Right atrium auricular region (tissue), 2 donors: ENCODE measurements around the gene ACOXL. TPM values are rescaled to one million over a fixed set of nuclear protein-coding genes. Genes with fewer than 3 reads are reported as not detected.

Source experiments
- DNase-seq: peaks from one replicate; pipeline ENCODE4 v3.0.0-alpha.2; 2019; ENCODE audit warnings: low spot score
- H3K27ac ChIP-seq, 2 donors: fragments of 200-600 bp; sonication (generic); 1 replicate in 1 of 2; 2 replicates in 1 of 2; pipeline ENCODE4 v1.5.1; 2016 to 2019
- H3K27me3 ChIP-seq, 2 donors: fragments of 200-600 bp; sonication (generic); one replicate each; pipeline versions ENCODE4 v1.5.1 to v1.6.0; 2017 to 2019
- H3K36me3 ChIP-seq: fragments of 200-600 bp; sonication (generic); one replicate; pipeline ENCODE4 v1.5.1; 2016
- H3K4me1 ChIP-seq, 2 donors: fragments of 200-600 bp; sonication (generic); one replicate each; pipeline versions ENCODE4 v1.5.1 to v1.6.0; 2017 to 2019
- H3K4me3 ChIP-seq, 2 donors: fragments of 200-600 bp; sonication (generic); 1 replicate in 1 of 2; 2 replicates in 1 of 2; pipeline ENCODE4 v1.5.1; 2017 to 2019; ENCODE audit warnings: mild to moderate bottlenecking in 1 of 2, moderate library complexity in 1 of 2
- H3K9me3 ChIP-seq, 2 donors: fragments of 200-600 bp; sonication (generic); one replicate each; pipeline ENCODE4 v1.5.1; 2019
- total RNA-seq, 2 donors: library from RNA; depleted of rRNA; stranded (reverse); fragments of >200 nt; gene quantifications; one replicate each; pipeline ENCODE4 v1.1.0, GENCODE V29; 2016
- TF ChIP-seq, protein P1 (sequence below), 2 donors: fragments of 200-600 bp; sonication (generic); IDR thresholded peaks; one replicate each; pipeline ENCODE4 v1.5.1; 2019; ENCODE audit warnings: antibody characterized with exemption in 2 of 2

ACOXL gene
- total RNA-seq, 2 donors from 2014 or later, result 0.33 to 0.55 TPM

DNA sequence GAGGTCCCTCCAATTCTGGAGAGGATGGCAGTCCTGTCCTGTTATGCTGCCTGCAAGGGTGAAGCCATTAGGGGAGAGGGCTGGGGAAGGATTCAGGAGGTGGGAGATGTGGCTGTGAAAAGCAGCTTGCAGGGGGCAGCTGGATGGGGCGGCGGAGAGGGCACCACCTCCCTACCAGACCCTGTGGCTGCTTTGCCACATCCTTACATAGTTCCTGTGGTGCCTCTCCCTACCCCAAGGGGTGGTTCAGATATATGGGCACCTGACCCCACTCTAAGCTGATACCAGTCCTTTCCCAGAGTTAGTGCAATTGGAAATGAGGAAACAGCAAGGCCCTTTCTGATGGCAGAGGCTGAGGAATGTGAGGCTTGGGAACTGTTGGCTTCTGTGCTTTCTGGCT is 6.1 kb upstream of the ACOXL start:
- no peaks in the 10 kb centered on the region for H3K27me3 ChIP-seq
- DNase-seq, result no peak
- H3K36me3 ChIP-seq, result no peaks in the 10 kb centered on the region
- H3K4me3 ChIP-seq, result no peak overlapping the region
- no peaks in the 10 kb centered on the region for H3K4me1 ChIP-seq
- TF ChIP-seq, protein P1, sequence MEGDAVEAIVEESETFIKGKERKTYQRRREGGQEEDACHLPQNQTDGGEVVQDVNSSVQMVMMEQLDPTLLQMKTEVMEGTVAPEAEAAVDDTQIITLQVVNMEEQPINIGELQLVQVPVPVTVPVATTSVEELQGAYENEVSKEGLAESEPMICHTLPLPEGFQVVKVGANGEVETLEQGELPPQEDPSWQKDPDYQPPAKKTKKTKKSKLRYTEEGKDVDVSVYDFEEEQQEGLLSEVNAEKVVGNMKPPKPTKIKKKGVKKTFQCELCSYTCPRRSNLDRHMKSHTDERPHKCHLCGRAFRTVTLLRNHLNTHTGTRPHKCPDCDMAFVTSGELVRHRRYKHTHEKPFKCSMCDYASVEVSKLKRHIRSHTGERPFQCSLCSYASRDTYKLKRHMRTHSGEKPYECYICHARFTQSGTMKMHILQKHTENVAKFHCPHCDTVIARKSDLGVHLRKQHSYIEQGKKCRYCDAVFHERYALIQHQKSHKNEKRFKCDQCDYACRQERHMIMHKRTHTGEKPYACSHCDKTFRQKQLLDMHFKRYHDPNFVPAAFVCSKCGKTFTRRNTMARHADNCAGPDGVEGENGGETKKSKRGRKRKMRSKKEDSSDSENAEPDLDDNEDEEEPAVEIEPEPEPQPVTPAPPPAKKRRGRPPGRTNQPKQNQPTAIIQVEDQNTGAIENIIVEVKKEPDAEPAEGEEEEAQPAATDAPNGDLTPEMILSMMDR (IDR thresholded peaks at IDR 0.05), result no peak
- no peak overlapping the region for H3K27ac ChIP-seq
- no peaks in the 10 kb centered on the region for H3K9me3 ChIP-seq

- Histone ChIP-seq H3K4me3 (no peak overlapping the region), H3K9me3 (no peaks in the 10 kb centered on the region), H3K36me3 (no peaks in the 10 kb centered on the region), H3K27ac (no peak overlapping the region), H3K4me1 (peaks cover 0 to 10% of the 10 kb centered on the region in 2 donors), H3K27me3 (peaks cover 2 to 10% of the 10 kb centered on the region in 2 donors)
- DNase-seq, result no peak
- TF ChIP-seq, protein P1 (IDR thresholded peaks at IDR 0.05), result no peak
Observed at GRCh38 chr2:110727923-110728322, 4.5 kb upstream of the ACOXL start.

GRCh38 chr2:110729106-110729505 is 3.3 kb upstream of the ACOXL start:
- Histone ChIP-seq H3K9me3 (no peaks in the 10 kb centered on the region), H3K36me3 (no peaks in the 10 kb centered on the region), H3K27ac (no peak overlapping the region), H3K4me3 (no peak overlapping the region), H3K4me1 (peaks cover 0 to 13% of the 10 kb centered on the region in 2 donors), H3K27me3 (peaks cover 4 to 17% of the 10 kb centered on the region in 2 donors)
- TF ChIP-seq, protein P1 (IDR thresholded peaks at IDR 0.05), result no peak
- no peak for DNase-seq

DNA sequence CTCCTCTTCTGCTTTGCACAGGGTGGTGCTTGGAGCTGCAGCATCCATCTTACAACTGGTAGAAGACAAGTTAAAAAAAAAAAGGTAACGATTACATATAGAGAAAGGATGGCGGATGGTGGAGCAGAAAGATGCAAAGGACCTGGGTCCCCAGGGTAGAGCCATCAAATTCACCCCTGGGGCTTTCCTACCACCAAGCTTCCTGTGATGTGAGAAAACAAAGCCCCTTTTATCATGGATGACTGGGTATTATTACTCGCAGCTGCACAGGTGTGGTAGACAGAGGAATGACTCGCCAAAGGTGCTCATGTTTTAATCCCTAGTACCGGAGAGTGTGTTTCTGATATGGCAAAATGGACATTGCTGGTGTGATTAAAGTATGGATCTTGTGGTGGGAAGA is 1.3 kb upstream of the ACOXL start:
- H3K4me1 ChIP-seq, result peaks cover 0 to 13% of the 10 kb centered on the region in 2 donors
- no peaks in the 10 kb centered on the region for H3K36me3 ChIP-seq
- H3K4me3 ChIP-seq, result no peak overlapping the region
- peaks cover 4 to 17% of the 10 kb centered on the region in 2 donors for H3K27me3 ChIP-seq
- TF ChIP-seq, protein P1 (IDR thresholded peaks at IDR 0.05), result no peak
- H3K9me3 ChIP-seq, result no peaks in the 10 kb centered on the region
- no peak overlapping the region for H3K27ac ChIP-seq
- no peak for DNase-seq

GRCh38 chr2:110735366-110735765 is 3.0 kb downstream of the ACOXL start:
- no peak for DNase-seq
- peaks cover 4 to 17% of the 10 kb centered on the region in 2 donors for H3K27me3 ChIP-seq

More at GRCh38 chr2:110735366-110735765, 3.0 kb downstream of the ACOXL start:
- Histone ChIP-seq H3K27ac (no peak overlapping the region), H3K4me3 (no peak overlapping the region), H3K36me3 (no peaks in the 10 kb centered on the region), H3K9me3 (peaks cover 0 to 10% of the 10 kb centered on the region in 2 donors), H3K4me1 (peaks cover 0 to 13% of the 10 kb centered on the region in 2 donors)
- TF ChIP-seq, protein P1 (IDR thresholded peaks at IDR 0.05), result no peak
